ENCODE measurements around the gene ZNF624.
A peak's percentile ranks its signal among the peaks of the same experiment; 100 is the strongest.
"Not testable (repeated sequence)": the region's sequence is repeated elsewhere in the genome, so short reads cannot be mapped to it uniquely, and the experiment has no call there.

ZNF624 gene

DNA sequence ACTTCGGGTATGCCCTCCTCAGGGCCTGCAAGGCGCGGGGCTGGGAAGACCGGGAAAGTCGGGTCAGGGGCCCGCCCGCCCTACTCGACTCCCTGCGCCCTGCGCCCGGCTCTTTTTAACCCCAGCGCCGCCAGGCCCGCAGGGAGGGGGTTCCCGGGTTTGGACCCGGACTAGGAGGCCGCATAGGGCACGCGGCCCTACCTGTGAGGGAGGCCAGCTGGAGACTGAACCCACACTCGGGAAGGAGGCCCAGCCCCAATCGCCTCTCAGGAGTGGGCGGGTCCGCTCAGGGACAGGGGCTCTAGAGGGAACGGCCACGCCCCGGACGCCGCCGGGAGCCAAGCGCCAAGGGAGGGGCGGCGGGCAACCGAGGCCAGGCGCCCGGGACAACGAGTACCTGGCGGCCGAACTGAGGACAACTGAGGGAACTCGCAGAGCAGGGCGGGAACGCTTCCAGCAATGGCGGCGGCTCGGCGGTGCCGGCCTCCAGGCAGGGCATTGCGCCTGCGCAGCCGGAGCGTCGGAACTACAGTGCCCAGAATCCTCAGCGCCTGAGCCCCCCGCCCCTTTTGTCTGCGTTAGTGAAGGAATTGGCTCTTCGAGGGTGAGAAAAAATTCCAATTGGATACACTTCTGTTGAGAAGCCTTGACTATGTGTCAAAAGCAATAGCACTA lies at the start of gene ZNF624:
Gene ZNF624 (minus strand): TSS at position 484 of the 675 bp plus-strand sequence.
- DNase-seq, result peak; percentile 97

DNA sequence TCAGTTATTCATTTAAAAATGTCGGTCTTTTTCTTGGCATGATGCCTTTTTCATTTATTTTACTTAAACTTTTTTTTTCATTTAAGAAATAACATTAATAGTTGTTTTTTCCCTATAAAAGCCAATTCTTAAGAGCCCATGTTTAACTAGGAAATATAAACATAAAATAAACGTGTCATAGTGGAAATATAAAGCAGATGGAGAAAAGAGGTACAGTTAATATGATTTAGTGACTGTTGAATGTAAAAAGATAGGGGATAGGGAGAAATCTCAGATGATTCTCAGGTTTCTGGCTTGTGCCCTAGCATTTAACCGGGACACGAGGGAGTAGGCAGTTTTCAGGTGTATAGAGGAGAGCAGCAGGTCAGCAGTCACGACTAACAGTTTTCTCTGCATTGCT lies 44.0 kb upstream of the ZNF624 start:
- not testable (repeated sequence) for DNase-seq

DNA sequence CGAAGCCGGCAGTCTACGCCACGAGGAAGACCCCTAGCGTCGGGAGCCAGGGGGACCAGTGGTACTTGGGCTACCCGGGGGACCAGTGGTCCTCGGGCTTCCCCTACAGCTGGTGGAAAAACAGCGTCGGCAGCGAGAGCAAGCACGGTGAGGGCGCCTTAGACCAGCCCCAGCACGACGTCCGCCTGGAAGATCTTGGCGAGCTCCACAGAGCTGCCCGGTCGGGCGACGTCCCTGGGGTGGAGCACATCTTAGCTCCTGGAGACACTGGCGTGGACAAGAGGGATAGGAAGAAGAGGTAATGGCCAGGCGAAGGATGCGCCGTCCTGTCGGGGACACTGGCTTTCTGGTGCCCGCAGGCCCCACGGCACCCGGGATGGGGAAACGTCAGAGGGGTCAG lies 36.8 kb upstream of the ZNF624 start:
- DNase-seq, result not testable (repeated sequence)

DNA sequence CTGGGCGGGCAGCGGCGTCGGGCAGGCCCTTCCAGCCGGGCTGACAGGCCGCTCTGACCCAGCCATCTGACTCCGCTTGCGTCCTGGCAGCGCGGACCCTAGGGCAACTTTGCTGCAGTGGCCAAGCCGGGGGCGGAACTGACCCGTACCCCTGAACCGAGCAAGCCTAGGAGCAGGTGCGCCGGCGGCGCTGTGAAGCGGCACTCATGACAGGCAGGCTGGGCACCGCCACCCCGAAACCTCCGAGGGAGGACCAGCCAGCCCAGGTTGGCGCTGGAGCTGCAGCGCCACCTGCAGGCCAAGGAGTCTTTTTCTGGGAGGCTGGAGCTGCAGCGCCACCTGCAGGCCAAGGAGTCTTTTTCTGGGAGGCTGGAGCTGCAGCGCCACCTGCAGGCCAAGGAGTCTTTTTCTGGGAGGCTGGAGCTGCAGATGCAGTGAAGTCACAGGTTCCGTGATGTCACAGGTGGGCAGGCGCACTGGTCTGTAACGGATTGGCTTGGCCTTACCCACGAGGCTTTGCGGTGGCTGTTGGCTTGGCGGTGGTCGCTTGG lies 36.2 kb upstream of the ZNF624 start, which contains the start of gene CCDC144A:
Gene CCDC144A (plus strand): TSS at position 511 of the 551 bp plus-strand sequence. CDS start 160 bp downstream, outside the sequence.
- not testable (repeated sequence) for DNase-seq

DNA sequence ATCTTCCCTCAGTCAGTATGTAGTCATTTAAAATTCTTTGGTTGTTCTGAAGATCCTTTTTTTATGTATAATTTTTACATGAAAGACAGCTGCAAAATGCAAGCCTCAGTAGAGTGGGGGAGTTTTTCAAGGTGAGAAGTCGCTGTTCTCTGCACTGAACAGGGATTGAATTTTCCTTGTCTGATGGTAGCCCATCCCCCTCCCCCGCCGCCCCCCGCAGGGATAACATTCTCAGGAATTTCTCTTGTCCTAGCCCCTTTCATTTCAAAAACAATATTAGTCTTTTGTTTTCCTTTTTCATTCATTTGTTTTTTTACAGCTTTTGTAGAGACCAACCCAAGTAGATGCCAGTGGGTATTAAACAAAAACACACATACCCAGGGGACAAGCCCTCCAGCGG lies 33.5 kb upstream of the ZNF624 start:
- DNase-seq, result not testable (repeated sequence)

DNA sequence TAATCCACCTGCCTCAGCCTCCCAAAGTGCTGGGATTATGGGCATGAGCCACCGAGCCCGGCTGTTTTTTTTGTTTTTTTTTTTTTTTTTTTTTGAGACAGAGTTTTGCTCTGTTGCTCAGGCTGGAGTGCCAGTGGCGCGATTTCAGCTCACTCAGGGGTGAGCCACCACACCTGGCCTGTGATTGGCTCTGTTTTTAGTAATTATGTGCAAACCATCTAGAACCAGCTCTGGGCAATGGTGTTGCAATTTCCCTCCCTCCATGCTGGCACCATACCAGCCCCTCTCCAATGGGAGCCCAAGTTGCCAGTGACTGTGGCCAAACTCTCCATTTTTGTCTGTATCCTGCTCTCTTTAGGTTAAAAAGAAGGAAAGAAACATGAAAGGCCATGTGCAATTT lies 32.4 kb upstream of the ZNF624 start:
- not testable (repeated sequence) for DNase-seq

DNA sequence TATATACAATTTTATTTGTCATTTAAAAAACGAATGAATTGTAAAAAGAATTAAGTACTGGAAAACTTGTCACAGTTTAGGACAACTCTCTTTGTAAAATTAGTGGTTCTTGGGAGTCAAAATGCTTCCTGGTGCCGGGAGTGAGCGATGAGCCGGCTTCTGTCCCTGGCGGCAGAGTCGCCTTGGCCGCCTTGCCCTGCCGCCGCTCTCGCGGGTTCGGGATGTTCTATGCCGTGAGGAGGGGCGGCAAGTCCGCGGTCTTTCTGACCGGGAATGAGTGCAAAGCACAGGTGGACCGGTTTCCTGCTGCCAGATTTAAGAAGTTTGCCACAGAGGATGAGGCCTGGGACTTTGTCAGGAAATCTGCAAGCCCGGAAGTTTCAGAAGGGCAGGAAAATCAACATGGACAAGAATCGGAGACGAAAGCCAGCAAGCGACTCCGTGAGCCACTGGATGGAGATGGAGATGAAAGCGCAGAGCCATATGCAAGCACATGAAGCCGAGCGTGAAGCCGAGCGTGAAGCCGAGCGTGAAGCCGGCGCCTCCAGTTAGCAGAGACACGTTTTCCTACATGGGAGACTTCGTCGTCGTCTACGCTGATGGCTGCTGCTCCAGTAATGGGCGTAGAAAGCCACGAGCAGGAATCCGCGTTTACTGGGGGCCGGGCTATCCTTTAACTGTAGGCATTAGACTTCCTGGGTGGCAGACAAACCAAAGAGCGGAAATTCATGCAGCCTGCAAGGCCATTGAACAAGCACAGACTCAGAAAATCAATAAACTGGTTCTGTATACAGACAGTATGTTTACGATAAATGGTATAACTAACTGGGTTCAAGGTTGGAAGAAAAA lies 29.9 kb upstream of the ZNF624 start:
- DNase-seq, result not testable (repeated sequence)

DNA sequence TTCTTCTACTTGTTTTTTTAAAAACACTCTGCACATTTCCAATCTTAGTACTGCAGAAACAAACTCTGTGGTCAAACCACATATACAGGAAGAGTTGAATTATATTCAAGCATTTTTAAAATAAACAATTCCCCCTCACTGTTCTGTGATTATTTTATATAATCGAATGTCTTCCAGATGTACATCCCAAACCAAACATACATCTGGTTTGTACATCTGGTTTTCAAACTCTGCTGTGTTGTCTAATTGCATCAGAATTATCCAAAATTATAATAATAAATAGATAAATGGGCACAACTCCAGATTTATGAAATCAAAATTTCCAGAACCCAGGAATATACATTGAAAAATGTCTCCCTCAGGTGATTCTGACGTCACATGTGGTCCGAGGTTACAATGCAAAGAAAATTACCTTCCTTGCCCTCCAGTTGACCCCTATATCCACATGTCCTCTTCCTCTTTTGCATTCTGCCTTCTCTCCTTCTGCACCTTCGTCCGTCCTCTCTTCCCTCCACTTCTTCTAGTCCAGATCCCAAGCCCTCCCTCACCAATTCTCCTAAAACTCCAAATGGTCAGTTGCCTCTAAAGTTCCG lies 23.1 kb upstream of the ZNF624 start:
- no peak for DNase-seq

DNA sequence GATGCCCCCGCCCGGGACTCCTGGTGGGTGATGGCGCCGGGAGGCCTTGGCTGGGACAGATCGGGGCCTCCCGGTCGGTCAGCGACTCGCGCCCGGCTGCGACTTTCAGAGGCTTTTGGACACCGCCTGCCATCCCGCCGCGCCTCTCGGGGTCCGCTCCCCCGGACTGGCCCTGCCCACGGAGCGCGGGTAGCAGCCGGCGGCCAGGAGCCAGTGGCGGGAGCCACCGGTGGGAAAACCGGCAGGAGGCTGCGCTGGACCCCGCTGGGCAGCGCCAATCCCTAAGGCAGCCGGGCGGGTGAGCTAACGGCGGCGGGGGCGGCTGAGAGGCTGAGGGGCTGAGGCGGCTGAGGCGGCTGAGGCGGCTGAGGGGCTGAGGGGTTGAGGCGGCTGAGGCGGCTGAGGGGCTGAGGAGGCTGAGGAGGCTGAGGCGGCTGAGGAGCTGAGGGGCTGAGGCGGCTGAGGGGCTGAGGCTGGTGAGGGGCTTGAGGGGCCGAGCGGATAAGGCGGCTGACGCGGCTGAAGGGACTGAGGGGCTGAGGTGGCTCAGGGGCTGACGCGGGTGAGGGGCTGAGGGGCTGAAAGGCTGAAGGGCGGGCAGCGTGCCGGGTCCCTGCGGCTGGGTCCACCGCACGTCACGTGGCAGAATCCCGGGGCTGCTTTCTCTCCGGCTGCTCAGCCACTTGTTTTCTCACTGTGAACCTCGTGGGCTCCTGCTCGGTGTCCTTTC lies 13.4 kb upstream of the ZNF624 start:
- not testable (repeated sequence) for DNase-seq

DNA sequence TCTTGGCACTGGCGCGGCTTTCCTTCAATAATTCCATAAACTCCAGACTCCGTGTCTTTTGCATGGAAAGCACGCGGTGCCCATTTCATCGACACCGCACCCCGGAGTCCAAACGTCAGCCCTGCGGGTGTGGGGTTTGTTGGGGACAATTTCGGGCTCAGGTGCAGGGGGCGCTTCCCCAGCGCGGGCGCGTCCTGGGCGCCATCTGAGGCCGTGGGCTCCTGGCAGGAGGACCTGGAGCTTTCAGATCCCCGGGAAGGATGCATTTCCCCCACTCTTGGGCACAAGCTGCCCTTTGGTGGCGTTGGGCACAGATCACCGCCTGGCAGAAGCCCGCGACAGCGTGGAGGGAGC lies 12.9 kb upstream of the ZNF624 start:
- DNase-seq, result not testable (repeated sequence)

DNA sequence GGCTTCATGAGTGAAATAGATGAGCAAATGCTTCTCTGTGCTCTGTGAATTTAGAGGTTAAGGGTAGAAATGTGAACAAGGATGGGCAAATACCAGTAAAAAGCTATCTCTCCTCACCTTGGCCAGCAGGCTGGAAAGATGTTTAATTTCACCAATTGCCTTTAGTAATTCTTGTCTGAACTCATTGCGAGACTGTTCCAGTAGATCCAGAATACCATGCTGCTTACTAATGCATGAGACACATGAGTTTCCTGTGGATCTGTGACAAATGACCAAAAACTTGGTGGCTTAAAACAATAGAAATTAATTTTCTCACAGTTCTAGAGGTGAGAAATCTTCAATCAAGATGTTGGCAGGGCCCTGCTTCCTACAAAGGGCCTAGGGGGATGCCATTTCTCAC lies 9.3 kb upstream of the ZNF624 start:
- no peak for DNase-seq

DNA sequence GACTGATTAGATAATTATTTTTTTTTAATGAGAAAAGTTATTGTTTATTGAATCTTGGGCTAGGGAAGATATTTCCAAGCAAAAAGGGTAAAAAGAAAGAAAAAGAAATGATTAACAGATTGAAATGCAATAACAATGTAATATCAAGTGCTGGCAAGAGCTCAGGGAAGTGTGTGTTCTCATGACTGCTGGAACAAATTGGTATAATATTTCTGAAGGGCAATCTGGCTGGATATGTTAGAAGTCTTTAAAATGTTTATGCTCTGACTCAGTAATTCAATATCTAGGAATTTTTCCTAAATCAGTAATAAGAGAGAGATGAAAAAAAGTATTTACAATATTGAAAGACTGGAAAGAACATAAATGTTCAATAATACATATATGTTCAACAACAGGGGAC lies 7.6 kb upstream of the ZNF624 start:
- no peak for DNase-seq

DNA sequence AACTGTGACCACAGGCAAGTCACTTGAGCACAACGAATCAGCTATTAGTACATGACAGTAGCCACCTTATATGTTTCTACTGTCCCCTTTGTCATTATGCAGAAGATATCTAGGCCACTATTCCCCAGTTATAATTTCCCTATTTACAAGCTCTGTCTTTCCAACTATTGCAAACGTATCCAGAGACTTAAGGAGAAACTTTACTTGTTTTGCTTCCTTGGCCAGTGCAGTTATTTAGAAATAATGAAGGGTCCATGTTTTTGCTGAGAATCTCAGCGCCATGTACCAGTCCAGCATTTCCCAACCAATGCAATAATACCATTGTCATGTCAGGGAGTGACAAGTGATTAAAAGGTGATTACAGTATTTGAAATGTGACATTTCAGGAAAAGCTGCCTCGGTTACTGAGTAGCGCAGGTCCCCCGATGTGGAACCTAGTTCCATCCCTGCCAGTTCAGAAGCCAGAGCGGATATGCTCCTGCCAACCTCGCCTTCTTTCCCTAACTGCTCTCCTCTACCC lies 743 bp downstream of the ZNF624 start:
- peak; percentile 74 for DNase-seq

DNA sequence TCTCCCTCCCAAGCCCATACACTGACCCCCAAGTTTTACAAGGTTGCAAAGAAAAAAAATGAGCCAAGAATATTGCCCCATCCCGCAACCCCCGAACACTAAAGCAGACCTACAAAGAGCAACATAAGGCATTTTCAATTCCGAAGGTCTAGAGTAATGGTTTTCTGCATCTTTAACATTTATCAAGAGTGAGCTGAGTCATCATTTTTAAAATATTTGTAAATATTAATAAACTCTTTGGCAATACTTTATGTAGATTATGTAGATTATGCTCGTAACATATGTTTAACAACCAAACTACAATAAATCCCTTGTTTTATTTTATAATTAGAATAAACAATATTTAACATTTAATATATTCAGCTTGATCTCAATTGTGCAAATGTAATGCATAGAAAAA lies 1.4 kb downstream of the ZNF624 start:
- DNase-seq, result no peak

DNA sequence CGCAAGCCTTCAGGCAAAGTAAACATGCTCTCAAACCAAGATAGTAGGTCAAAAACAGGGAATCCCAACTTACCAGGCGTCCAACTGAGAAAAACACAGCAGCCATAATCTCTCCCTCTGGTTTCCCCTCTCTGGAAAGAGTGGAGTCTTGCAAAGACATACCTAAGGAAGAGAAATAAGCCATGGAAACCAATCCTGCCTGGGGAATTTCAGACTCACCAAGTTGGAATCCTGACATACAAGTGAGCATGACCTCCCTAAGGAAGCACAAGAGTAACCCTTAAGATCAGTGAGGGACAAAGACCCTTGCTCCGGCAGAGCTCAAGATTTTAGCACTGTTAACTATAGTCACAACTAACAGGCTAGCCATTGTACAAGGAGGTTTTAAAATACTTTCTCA lies 4.1 kb downstream of the ZNF624 start:
- DNase-seq, result no peak

DNA sequence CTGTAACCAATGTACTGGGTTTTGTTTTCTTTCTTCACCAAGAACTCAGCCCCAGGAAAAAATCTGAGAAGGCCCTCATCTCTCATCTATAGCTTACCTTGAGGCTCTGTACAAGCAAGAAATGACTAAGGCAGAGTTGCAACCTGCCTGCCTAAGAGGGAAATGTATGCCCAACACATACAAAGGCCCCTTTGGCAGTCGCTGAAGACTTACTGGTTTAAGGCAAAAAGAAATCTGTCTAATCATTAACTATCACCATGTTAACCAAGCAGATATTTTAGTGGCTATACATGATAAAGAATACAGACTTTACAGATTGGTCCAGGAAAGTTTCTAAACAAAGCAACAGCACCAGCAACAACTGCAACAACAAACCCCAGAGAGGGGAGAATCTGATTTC lies 14.2 kb downstream of the ZNF624 start:
- DNase-seq, result no peak

DNA sequence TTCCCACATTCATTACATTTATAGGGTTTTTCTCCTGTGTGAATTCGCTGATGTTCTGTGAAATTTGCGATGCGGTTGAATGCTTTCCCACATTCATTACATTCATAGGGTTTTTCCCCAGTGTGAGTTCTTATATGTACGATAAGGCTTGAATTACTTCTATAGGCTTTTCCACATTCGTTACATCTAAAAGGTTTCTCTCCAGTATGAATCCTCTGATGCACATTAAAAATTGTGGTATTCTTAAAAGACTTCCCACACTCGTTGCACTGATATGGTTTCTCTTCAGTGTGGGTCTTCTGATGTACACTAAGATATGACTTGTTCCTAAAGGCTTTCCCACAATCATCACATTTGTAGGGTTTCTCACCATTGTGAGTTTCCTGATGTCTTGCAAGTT lies 30.4 kb downstream of the ZNF624 start:
- DNase-seq, result no peak

DNA sequence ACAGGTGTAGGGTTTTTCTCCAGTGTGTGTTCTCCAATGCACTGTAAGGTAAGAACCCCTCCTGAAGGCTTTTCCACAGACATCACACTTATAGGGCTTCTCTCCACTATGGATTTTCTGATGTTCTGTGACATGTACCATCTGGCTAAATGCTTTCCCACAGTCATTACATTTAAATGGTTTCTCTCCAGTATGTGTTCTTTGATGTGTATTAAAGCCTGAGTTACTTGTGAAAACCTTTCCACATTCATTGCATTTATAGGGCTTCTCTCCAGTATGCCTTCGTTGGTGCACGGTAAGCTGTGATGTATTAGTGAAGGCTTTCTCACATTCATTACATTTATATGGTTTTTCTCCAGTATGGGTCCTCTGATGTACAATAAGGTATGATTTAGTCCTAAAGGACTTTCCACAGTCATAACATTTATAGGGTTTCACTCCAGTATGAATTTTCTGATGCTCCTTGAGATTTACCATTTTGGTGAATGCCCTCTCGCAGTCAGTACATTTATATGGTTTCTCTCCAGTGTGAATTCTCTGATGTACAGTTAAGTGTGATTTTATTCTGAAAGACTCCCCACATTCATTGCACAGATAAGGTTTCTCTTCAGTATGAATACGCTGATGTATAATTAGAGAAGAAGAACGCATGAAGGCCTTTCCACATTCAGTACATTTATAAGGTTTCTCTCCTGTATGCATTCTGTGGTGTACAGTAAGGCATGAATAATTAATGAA lies 30.9 kb downstream of the ZNF624 start:
- DNase-seq, result no peak

DNA sequence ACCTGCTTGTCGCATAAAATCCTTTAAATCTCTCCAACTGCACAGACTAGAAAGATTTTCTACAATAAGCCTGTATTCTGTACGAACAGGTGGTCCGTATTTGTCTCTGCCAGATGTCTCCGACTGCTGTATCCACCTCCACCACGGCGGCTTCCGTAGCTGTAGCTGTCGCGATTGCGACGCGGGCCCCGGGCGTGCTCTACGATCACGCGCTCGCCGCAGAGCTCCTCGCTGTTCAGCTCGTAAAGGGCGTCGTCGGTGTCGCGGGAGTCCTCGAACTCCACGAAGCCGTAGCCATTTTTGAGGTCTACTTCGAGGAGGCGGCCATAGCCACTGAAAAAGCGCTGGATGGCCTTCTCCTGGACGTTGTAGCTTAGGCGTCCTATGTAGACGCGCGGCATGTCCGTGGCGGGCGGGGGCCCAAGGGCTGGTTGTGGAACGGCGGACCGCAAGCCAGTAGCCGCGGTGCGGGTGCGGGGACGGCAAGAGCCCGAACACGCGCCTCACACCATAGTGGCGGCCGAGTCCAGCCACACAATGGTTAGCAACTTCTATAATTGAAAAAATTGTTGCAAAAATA lies 36.1 kb downstream of the ZNF624 start:
- no peak for DNase-seq

DNA sequence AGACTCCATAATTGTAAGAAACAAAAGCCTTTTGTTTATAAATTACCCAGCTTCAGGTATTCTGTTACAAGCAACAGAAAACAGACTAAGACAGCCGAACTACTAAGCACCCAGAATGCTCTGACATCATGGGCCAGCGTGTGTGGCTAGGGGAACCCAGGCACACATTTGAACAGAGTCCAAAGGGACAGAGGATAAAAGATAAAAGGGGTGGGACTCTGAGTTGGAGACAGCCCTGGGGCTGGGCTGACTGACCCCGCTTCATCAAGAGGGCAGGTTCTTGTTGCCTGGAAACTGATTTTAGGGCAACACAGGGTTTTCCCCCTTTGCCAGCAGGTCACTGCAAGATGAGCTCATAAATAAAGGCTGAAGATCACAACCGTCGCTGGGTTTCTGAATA lies 54.1 kb downstream of the ZNF624 start:
- no peak for DNase-seq

DNA sequence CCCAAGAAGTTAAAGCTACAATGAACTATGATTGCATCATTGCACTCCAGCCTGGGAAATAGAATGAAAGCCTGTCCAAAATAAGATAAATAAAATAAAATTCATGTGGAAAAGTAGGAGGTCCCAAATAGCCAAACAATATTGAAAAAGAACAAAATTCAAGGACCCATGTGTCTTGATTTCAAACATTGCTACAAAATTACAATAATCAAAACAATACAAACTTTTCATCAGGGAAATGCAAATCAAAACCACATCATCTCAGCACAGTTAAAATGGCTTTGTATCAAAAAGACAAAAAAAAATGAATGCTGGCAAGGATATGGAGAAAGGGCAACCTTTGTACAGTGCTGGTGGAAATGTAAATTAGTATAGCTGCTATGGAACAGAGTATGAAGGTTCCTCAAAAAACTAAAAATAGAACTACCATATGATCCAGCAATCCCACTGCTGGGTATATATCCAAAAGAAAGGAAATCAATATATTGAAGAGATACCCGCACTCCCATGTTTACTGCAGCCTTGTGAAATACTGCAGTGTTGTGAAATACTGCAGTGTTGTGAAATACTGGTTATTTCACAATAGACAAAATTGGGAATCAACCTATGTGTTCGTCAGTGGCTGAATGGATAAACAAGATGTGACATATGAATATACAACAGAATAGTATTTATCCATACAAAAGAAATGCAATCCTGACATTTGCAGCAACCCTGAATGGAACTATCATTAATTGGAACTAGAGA lies 60.1 kb downstream of the ZNF624 start:
- DNase-seq, result no peak
